GM06990 (cell line): Measurements from ENCODE around the gene BCL2A1.
A peak's percentile ranks its signal among the peaks of the same experiment; 100 is the strongest.
"Not testable (repeated sequence)": the region's sequence is repeated elsewhere in the genome, so short reads cannot be mapped to it uniquely, and the experiment has no call there.

ENCODE experiments used
- DNase-seq: peaks from one replicate; pipeline ENCODE4 v3.0.0-alpha.2; 2011; ENCODE audit not compliant: insufficient read length; ENCODE audit errors: extremely low read depth
- H3K27me3 ChIP-seq: replicated peaks from 2 replicates; pipeline ENCODE4 v1.6.0; 2011; ENCODE audit warnings: low read length; ENCODE audit not compliant: control insufficient read depth, insufficient read depth
- H3K36me3 ChIP-seq: 2 replicates; pipeline ENCODE4 v1.5.1; 2011; ENCODE audit warnings: low read length; ENCODE audit not compliant: control insufficient read depth, insufficient read depth
- H3K4me3 ChIP-seq: replicated peaks from 2 replicates; pipeline ENCODE4 v1.5.1; 2011; ENCODE audit warnings: low read depth, mild to moderate bottlenecking, control low read depth, low read length
- TF ChIP-seq, protein P1 (sequence below): IDR thresholded peaks from 2 replicates; pipeline ENCODE4 v1.5.1; 2011; ENCODE audit warnings: low read length, control low read depth, mild to moderate bottlenecking, inconsistent platforms; ENCODE audit not compliant: insufficient read depth, poor library complexity, severe bottlenecking

Gene BCL2A1

GRCh38 chr15:79970624-79971434 is at the start of gene BCL2A1:
Gene BCL2A1, minus strand, starts transcription at chr15:79971196. Its CDS starts 77 bp downstream, at chr15:79971119.
- peak; percentile 79 for DNase-seq
- TF ChIP-seq, protein P1, sequence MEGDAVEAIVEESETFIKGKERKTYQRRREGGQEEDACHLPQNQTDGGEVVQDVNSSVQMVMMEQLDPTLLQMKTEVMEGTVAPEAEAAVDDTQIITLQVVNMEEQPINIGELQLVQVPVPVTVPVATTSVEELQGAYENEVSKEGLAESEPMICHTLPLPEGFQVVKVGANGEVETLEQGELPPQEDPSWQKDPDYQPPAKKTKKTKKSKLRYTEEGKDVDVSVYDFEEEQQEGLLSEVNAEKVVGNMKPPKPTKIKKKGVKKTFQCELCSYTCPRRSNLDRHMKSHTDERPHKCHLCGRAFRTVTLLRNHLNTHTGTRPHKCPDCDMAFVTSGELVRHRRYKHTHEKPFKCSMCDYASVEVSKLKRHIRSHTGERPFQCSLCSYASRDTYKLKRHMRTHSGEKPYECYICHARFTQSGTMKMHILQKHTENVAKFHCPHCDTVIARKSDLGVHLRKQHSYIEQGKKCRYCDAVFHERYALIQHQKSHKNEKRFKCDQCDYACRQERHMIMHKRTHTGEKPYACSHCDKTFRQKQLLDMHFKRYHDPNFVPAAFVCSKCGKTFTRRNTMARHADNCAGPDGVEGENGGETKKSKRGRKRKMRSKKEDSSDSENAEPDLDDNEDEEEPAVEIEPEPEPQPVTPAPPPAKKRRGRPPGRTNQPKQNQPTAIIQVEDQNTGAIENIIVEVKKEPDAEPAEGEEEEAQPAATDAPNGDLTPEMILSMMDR, result no peak
- Histone ChIP-seq H3K36me3 (no peaks in the 10 kb centered on the region), H3K27me3 (no peaks in the 10 kb centered on the region), H3K4me3 (peak within 1 kb of the TSS; percentile 73)

GRCh38 chr15:80020731-80021130 is 49.7 kb upstream of the BCL2A1 start:
- H3K27me3 ChIP-seq, result no peaks in the 10 kb centered on the region
- TF ChIP-seq, protein P1, result no peak
- DNase-seq, result no peak

GRCh38 chr15:80020149-80020548 is 49.2 kb upstream of the BCL2A1 start:
- H3K27me3 ChIP-seq, H3K4me3 ChIP-seq, DNase-seq, H3K36me3 ChIP-seq: not testable (repeated sequence)

More at GRCh38 chr15:80020731-80021130, 49.7 kb upstream of the BCL2A1 start:
- Histone ChIP-seq H3K36me3 (no peaks in the 10 kb centered on the region), H3K4me3 (no peak overlapping the region)

- peak overlapping the region; percentile 49 for H3K4me3 ChIP-seq
- no peaks in the 10 kb centered on the region for H3K36me3 ChIP-seq
- TF ChIP-seq, protein P1, result no peak
- no peak for DNase-seq
- no peaks in the 10 kb centered on the region for H3K27me3 ChIP-seq
Observed at GRCh38 chr15:80019168-80019745, 48.3 kb upstream of the BCL2A1 start.

DNA sequence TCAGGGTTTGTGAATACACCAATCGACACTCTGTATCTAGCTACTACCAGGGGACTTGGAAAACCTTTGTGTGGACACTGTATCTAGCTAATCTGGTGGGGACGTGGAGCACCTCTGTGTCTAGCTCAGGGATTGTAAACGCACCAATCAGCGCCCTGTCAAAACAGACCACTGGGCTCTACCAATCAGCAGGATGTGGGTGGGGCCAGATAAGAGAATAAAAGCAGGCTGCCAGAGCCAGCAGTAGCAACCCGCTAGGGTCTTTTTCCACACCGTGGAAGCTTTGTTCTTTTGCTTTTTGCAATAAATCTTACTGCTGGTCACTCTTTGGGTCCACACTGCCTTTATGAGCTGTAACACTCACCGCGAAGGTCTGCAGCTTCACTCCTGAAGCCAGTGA is 46.1 kb upstream of the BCL2A1 start:
- peak overlapping the region; percentile 38 for H3K4me3 ChIP-seq
- DNase-seq, H3K36me3 ChIP-seq, H3K27me3 ChIP-seq: not testable (repeated sequence)

DNA sequence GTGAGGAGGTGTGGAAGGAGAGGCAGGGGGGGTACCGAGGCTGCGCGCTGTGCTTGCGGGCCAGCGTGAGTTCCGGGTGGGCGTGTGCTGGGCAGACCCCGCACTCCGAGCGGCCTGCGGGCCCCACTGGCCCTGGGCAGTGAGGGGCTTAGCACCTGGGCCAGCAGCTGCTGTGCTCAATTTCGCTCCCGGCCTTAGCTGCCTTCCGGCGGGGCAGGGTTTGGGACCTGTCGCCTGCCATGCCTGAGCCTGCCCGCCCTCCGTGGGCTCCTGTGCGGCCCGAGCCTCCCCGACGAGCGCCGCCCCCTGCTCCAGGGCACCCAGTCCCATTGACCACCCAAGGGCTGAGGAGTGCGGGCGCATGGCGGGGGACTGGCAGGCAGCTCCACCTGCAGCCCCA is 45.5 kb upstream of the BCL2A1 start:
- not testable (repeated sequence) for H3K27me3 ChIP-seq, H3K36me3 ChIP-seq, H3K4me3 ChIP-seq, DNase-seq

- H3K27me3 ChIP-seq, result no peaks in the 10 kb centered on the region
- TF ChIP-seq, protein P1, result no peak
- no peak overlapping the region for H3K4me3 ChIP-seq
- no peaks in the 10 kb centered on the region for H3K36me3 ChIP-seq
- no peak for DNase-seq
Observed at GRCh38 chr15:80015156-80015555, 44.2 kb upstream of the BCL2A1 start.

GRCh38 chr15:80014186-80014585 is 43.2 kb upstream of the BCL2A1 start:
- H3K27me3 ChIP-seq, DNase-seq, H3K36me3 ChIP-seq, H3K4me3 ChIP-seq: not testable (repeated sequence)
